ENCODE results near the gene TAL1.

DNA sequence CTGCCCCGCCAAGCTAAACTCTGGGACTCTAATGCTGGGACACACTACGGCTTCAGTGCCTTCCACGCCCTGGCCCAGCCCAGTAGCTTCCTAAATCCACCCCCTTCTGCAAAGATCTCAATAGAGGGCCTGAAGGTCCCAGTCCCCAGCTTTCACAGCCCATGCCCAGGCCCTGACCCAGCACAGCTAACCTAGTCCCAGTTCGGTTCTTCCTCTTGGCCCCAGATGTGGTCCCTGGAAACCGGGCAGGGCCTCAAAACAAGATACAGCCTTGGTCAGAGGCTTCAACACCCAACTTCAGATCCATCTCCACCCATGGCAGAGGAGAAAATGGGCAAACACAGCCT lies 41.5 kb downstream of the TAL1 start:
- no peak for TF ChIP-seq POLR2A (IDR thresholded peaks at IDR 0.05)
- TF ChIP-seq, protein P1, sequence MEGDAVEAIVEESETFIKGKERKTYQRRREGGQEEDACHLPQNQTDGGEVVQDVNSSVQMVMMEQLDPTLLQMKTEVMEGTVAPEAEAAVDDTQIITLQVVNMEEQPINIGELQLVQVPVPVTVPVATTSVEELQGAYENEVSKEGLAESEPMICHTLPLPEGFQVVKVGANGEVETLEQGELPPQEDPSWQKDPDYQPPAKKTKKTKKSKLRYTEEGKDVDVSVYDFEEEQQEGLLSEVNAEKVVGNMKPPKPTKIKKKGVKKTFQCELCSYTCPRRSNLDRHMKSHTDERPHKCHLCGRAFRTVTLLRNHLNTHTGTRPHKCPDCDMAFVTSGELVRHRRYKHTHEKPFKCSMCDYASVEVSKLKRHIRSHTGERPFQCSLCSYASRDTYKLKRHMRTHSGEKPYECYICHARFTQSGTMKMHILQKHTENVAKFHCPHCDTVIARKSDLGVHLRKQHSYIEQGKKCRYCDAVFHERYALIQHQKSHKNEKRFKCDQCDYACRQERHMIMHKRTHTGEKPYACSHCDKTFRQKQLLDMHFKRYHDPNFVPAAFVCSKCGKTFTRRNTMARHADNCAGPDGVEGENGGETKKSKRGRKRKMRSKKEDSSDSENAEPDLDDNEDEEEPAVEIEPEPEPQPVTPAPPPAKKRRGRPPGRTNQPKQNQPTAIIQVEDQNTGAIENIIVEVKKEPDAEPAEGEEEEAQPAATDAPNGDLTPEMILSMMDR (IDR thresholded peaks at IDR 0.05) = no peak
